NCI-H748 (cell line): Measurements from ENCODE around the gene PTPN22.

Source experiments
- DNase-seq: peaks from one replicate; lab custom pipeline; 2025; ENCODE audit not compliant: unreplicated experiment; lab: John Stamatoyannopoulos, UW

The PTPN22 gene

DNA sequence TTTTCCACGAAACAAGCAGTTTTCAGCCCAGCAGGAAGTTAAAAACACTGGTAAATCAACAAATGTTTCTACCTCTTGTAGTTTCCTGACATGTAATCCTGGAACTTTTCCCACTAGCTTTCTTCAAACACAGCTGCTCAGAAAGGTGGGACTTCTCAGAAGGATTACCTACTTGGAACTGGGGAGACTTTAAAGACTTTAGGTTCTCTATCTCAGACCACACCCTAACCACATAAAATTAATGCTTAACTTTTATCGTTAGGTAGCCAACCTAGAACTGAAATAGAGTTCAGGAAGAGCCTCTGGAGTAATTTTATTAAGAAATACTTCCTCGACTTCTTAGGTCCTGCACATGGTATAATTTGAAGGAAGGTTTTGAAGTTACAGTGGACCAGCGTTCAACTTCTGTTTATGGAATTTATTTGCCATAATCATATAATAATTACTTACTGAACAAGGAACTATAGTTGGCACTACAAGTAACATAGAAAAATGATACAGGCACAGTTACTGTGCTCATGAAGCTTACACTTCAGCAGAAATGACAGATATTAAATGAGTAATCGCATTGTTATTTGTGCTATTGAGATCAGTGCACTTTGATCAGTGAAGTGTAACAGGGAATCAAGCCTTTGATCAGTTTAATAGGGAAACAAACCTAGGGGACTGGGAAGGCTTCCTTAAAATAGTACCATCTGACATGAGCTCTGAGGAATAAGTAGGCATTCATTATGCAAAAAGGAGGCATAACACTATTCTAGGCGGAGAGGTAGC is 16.1 kb upstream of the PTPN22 start, which contains the start of gene BCL2L15:
Gene BCL2L15, minus strand, starts transcription at position 180 of the 774 bp plus-strand sequence. CDS start 206 bp downstream, outside the sequence.
- no peak for DNase-seq

DNA sequence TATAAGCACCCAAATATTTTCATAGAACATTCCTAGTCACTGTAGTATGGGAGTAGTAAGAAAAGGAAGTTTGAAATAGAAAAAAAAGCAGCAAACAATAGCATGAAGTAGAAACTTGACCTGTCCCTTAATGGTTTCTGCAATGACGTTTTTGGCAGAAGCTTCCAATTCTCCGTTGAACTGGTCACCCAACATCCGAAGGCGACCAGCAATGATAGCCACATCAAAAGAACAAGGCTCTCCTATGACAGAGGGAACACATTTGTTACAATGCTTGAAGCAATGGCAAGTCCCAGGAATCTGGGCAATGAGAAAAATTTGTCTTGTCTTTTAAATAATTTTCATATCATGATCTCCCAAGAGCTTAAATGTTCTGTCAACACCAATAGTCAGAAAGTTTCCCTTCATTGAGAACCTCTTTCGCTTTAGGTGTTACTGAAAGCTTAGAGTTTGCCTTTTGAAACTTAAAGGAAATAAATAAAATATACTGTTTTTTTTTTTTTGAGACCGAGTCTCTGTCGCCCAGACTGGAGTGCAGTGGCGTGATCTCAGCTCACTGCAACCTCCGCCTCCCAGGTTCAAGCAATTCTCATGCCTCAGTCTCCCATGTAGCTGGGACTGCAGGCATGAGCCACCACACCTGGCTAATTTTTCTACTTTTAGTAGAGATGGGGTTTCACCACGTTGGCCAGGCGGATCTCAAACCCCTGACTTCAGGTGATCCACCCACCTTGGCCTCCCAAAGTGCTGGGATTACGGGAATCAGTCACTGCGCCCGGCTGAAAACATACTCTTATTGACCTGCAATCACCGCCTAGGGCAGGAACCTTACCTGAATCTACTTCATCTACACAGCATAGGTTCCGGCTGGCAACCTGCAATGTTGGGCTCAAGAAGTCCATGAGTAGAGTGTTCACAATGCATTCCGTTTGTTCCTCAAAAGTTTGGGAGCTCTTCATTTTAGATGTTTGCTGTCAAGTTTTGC is 15.2 kb upstream of the PTPN22 start:
- no peak for DNase-seq

DNA sequence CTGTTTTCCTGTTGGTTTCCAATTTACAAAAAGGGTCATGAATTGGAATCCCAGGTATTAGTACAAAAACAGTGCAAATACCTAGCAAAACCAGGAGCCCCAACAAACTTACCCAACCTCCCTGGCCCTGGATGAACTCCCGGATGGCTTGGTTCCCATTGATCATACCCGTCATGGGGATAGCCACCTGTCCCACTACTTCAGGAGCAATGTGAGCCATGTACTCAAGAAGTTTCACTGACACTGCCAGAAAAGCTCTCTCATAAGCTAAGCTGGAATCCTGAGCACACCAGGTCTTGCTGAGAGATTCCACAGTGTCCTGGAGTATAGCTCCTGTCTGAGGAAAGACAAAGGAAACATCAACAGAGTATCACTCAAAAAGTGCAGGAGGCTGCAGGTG is 10.1 kb upstream of the PTPN22 start:
- DNase-seq: no peak

DNA sequence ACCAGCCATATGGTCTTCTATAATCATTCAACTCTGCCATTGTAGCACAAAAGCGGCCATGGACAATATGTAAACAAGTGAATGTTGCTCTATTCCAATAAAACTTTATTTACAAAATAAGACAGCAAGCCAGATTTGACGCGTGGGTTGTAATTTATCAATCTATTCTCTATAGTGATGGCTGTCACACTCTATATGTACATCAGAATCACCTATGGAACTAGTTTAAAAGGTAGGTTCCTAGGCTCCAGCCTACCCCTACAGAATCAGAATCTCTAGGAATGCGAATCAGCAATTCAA is 8.2 kb upstream of the PTPN22 start:
- DNase-seq: no peak

DNA sequence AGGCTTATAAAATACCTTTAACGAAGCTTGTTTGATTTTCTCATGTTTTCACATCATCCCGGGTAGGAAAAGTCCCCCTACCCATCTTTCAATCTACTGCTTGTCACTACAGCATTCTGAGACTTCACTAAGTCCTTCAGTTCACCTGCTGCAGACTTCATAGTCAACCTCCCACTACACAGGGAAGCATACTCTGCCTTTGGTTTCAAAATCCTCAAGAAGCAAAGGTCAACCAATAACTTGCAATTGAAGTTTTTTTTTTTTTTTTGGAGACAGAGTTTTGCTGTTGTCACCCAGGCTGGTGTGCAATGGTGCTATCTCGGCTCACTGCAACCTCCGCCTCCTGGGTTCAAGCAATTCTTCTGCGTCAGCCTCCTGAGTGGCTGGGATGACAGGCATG is 4.7 kb upstream of the PTPN22 start:
- DNase-seq: no peak

DNA sequence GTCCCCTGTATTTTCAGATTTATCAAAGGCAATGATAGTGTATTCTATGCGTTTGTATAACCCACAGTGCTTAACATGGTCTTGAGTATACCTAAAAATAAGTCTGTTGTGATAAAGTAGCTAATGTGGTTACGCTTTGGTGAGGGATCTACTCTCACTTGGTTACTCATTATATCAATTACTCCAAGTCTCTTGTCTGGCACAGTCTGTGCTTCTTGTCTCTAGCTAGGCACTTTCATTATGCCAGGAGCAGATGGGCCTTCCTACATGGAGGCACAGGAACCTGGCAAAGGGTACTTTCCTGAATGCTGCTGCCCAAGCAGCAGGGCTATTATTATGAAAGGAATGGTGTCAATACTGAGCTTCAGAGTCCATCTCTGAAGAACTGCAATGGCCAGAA is 4.2 kb upstream of the PTPN22 start:
- no peak for DNase-seq

DNA sequence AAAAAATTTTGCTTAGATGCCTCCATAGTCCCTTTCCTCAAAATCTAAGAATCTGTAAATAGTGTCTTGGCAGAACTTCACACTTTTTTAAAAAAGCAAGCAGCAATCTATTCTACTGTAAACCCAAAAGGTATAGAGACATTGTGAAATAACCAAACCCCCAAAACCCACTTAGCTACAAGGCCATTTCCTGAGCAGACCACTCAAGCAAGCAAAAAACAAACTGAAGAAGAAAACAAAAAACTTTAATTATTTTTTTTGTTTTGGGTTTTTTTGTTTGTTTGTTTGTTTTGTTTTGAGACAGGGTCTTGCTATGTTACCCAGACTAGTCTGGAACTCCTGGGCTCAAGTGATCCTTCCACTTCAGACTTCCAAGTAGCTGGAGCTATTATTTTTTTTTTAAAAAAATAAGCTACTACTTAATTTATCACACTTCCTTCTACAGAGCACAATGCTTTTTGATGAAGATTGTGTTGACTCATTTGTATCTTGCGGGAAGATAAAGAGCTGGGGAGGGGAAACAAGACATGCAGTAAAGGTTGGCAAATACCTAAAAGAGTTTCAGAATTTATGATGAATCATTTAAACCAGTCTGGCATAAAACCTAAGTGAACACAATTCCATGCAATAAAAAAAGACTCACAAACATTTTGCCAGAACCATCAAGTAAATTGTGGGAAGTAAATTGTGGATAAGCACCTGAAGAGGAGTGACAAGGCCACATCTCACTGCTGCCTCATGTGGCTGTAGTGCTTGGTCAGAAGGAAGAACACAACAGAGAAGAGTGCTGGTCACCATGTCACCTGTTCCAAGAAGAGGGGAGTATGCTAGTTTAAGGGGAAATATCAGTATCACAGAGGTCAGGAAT is 2.7 kb upstream of the PTPN22 start:
- peak; percentile 7 for DNase-seq

DNA sequence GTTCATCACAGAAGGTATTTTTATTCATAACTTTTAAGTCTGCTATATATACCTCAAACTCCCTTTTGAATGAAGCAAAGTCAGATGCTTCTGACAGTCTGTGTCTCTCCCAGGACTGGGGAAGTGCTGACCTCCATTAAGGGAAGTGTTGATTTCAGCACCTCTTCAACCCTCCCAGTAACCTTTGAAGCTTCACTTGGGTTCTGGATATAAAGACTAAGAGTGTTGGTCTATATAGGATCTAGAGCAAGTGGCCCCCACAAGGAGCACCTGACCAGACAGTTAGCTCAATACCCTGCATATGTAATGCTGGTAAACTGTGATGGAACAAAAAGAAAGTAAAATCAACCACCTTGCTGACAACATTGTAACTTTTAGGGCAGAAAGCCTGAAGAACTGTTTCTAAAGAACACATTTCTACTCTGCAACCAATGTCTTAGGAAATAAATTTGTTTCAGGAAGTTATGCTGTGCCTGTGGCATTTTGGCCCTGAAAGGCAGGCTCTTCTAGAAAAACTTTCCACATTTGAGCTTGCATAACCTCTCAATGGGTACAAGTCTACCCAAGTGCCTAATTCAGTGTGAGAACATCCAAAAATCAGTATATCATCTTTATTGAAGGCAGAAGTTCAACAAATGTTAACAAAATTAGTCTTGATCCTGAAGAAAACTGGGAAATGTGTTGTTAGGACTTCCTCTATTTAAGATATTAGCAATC is 865 bp upstream of the PTPN22 start:
- no peak for DNase-seq

DNA sequence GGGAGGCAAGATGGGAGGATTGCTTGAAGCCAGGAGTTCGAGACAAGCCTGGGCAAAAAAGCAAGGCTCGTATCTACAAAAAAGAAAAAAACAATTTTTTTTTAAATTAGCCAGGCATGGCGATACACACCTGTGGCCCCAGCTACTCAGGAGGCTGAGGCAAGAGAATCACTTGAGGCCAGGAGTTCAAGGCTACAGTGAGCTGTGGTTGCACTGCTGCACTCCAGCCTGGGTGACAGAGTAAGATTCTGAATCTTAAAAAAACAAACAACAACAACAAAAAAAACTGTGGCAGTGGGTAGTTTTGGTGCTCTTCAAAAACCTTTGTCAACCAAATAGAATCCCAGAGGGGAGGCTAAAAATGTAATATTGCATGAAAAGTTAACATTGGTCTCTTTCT is 734 bp downstream of the PTPN22 start:
- DNase-seq: no peak

DNA sequence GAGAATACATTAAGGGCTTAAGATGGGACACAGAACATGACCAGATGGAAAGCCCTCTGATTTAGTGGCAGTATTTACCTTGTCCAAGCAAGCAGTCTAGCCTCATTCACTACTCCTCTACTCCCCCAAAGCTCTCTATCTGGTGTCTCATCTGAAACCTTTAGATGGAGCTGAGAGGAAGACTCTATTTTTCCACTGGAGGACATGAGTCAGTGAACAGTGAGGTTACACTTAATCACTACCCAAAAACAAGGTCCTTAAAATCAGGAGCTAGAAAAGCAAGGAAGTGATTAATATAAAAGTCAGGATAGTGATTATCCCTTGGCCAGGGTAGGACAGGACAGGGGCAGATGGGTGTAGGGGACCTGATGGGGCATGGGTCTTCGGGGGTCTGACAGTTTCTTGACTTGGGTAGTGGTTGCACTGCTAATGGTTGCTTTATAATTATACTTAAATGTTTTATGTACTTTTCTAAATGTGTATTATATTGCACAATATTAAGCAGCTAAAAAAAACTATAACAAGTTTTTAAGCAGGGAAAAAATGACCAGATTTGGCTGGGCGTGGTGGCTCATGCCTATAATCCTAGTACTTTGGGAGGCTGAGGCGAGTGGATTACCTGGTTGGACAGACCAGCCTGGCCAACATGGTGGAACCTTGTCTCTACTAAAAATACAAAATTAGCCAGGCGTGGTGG is 3.0 kb downstream of the PTPN22 start:
- no peak for DNase-seq

DNA sequence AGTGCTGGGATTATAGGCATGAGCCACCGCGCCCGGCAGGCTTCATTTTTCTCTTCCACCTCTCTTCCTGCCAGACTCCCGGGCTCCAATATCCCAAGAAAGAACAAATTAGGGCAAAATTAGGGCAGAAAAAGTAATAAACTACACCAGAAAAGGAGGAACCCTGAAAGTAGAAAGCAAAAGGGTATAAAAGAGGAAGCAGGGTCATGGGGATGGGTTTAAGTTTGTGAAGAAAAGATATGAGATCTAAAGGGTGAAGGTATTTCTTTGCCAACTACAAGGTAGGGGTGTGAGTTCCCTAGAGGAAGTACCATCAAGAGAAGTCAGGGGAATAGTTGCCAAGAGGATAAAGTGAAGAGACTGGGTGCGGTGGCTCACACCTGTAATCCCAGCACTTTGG is 9.9 kb downstream of the PTPN22 start:
- no peak for DNase-seq

DNA sequence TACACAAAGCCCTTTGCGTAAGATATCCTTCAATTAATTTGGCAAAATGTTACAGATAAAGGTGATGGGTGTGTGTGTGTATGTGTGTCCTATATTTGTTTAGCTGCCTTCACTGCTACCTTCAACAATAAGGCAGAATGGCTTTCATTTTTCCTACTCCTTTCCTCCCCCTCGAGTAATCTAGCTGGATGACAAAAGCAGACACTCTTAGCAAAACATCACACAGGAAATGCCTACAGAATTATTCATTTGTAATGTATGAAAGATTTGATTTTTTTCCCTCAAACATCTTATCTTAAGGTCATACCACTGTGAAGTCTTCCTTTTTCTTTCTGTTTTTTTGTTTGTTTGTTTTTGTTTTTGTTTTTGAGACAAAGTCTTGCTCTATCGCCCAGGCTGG is 10.6 kb downstream of the PTPN22 start:
- no peak for DNase-seq

DNA sequence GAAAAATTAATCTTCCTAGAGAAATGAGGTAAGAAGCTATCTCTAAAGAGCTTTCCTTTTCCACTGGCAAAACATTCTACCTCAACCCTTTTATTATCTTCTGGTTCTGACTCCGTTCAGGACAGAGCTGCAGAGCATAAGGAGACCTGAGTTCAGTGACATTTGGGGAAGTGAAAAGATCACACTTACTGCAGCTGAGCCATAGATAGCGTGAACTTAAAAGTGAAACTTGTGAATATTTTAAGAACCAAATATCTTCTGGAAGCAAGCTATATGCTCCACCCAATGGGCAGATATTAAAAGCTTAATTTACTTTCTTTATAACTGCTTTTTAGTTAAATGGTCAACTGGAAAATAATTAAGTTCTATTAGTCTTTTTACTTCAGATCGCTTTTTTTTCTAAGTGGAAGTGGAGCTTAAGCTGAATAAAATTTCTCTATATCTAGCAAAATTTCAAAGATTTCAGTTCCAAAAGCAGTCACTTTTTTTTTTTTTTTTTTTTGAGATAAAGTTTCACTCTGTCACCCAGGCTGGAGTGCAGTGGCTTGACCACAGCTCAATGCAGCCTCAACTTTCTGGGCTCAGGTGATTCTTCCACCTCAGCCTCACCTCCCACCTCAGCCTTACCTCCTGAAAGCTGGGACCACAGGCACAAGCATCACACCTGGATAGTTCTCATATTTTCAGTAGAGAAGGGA is 11.9 kb downstream of the PTPN22 start:
- DNase-seq: no peak

DNA sequence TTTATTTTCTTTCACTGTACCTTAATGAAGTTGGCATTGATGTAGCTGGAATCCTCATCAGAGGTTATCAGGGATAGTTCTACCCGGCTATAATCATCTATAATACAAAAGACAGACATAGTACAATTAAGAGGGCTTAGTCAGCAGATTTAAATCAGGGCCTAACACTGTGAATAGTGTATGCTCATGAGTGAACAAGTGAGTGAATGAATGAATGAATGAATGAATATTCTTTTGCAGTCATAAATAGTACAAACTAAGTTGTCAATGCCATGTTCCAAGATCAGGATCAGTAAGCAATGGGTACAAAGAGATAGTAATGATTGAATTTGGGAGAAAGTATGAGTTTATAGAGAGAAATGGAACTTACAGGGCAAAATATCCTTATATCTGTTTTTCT is 12.5 kb downstream of the PTPN22 start:
- DNase-seq: no peak

DNA sequence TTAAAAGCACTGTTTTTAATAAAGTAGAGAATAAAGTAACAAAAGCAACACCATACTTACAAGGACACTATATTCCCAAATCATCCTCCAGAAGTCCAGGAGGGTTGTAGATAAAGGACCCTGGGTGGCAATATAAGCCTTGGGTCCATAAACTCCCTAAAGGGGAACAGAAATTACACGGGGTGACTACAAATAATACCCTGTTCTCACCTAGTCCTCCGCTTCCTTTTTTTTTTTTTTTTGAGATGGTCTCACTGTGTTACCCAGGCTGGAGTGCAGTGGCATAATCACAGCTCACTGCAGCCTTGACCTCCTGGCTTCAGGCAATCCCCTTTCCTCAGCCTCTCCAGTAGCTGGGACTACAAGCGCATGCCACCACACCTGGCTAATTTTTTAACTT is 13.1 kb downstream of the PTPN22 start:
- DNase-seq: no peak

DNA sequence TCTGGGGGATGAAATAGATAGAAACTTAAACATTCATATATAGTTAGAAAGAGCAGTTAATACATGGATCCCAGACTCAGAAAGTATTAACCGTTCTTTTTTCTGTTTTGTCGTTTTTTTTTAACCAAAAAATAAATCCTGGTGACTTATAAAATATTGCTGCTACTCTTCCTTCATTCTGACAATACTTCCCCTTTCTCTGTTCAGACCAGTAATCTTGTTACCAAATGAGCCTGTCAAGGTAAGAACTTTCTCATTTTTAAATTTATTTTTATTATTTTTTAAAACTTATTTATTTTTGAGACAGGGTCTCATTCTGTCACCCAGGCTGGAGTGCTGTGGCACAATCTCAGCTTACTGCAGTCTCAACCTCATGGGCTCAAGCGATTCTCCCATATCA is 13.7 kb downstream of the PTPN22 start:
- no peak for DNase-seq

DNA sequence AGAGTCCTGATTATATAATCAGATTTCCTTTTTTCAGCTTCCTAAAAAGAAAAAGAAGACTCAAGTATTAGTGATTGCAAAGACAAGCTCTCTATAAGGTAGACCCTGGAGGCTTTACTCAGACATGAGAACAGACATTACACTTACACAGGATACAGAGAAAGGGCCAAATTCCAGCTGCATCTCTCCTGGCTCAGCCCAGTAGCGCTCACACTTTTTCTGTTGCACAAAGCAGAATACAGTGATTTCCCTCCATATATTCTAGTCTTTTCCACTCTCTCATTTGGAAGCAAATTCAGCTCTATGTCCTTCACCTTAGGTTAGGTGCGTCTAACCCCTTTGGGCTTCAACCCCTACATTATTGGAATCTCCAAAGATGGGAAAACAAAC is 15.1 kb downstream of the PTPN22 start:
- no peak for DNase-seq

DNA sequence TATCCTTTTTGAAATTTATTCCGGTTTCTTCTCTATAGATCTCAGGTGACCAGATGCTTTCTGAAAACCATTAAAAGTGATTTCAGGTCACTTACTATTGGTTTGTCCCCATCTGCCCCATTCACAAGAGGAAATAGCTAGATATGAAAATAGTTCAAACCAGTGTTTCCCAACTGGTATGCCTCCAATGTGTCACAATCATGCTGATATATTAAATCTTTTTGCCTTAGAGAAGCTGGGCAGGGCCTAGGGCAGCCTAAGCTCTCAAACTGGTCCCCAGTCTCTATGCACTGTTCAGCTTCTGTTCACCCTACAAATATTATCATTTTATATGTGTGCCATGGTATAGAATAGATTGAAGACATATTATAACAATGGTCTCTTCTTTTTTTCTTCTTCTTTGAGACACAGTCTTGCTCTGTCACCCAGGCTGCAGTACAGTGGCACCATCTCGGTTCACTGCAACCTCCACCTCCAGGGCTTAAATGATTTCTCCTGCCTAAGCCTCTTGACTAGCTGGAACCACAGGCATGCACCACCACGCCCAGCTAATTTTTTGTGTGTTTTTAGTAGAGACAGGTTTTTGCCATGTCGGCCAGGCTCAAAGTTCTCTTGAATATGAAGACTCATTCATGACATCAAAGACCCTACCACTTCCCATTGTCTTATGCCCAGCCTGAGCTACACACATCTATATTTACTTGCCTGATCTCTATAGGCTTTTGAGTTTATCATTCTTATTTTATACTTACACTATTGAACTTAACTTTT is 15.7 kb downstream of the PTPN22 start:
- no peak for DNase-seq

DNA sequence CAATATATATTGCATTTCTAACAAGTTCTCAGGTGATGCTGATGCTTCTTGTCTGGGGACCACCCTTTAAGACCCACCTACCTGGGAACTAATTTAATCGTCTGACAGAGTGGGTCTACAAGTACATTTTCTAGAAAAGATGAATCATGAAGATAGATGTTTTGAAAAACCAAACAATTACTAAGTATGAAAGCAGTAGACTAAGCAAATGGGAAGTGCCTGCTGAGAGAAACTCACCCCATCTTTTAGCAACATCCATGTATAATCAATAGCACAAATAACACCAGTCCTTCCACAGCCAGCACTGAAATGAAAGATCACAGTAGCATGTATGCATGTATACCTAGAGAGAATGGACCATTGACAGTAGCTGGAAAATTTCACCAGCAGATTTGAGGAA is 17.3 kb downstream of the PTPN22 start:
- no peak for DNase-seq
